CD4-positive, alpha-beta memory T cell (primary cell): ENCODE measurements around the gene WDR54. TPM values are rescaled to one million over a fixed set of nuclear protein-coding genes. Genes with fewer than 3 reads are reported as not detected.

ENCODE experiments used
- CTCF ChIA-PET: fragments of 350-600 bp; sonication (Branson Sonifier 250); formaldehyde crosslinking; loops from one replicate; lab custom pipeline; 2021; ENCODE audit warnings: inconsistent platforms; ENCODE audit not compliant: partially characterized antibody; lab: Charles Lee
- POLR2A ChIA-PET: fragments of 350-600 bp; sonication (Branson Sonifier 250); formaldehyde crosslinking; loops from one replicate; lab custom pipeline; 2021; ENCODE audit not compliant: partially characterized antibody; lab: Charles Lee
- DNase-seq, 5 donors: peaks; one replicate each; pipeline versions ENCODE4 v3.0.0 to v3.0.0-alpha.2; 2020 to 2022; ENCODE audit warnings: mixed read lengths in 1 of 5
- H3K27ac ChIP-seq: one replicate; pipeline ENCODE4 v1.7.0; 2013; ENCODE audit warnings: low read depth, low read length
- H3K27me3 ChIP-seq: 2 replicates; pipeline ENCODE4 v1.7.0; 2013; ENCODE audit warnings: mild to moderate bottlenecking, low read length, moderate library complexity; ENCODE audit not compliant: insufficient read depth
- H3K36me3 ChIP-seq: 2 replicates; pipeline ENCODE4 v1.7.0; 2013; ENCODE audit warnings: mild to moderate bottlenecking, low read length, moderate library complexity; ENCODE audit not compliant: insufficient read depth
- H3K4me1 ChIP-seq: 2 replicates; pipeline ENCODE4 v1.7.0; 2013; ENCODE audit warnings: mild to moderate bottlenecking, low read length, moderate library complexity; ENCODE audit not compliant: insufficient read depth
- H3K4me3 ChIP-seq, 2 donors: one replicate each; pipeline ENCODE4 v1.7.0; 2013; ENCODE audit warnings: low read length in 2 of 2, mild to moderate bottlenecking in 1 of 2
- H3K9me3 ChIP-seq, 2 donors: one replicate each; pipeline ENCODE4 v1.7.0; 2013; ENCODE audit warnings: low read length in 2 of 2, control low read depth in 1 of 2; ENCODE audit not compliant: control insufficient read depth in 1 of 2
- H3K27ac Mint-ChIP-seq, 7 donors: one replicate each; pipeline ENCODE4 v1.8.0; 2020 to 2021; ENCODE audit warnings: mixed read lengths in 7 of 7, mild to moderate bottlenecking in 6 of 7, inconsistent platforms in 3 of 7, moderate library complexity in 3 of 7
- H3K27me3 Mint-ChIP-seq, 2 donors: one replicate each; pipeline ENCODE4 v1.8.0; 2020 to 2021; ENCODE audit warnings: mixed read lengths in 2 of 2
- H3K36me3 Mint-ChIP-seq, 2 donors: one replicate each; pipeline ENCODE4 v1.8.0; 2020 to 2021; ENCODE audit warnings: mixed read lengths in 2 of 2, inconsistent platforms in 1 of 2, mild to moderate bottlenecking in 1 of 2
- H3K4me1 Mint-ChIP-seq, 4 donors: one replicate each; pipeline ENCODE4 v1.8.0; 2020 to 2021; ENCODE audit warnings: mixed read lengths in 4 of 4, mild to moderate bottlenecking in 1 of 4
- H3K4me3 Mint-ChIP-seq, 8 donors: one replicate each; pipeline ENCODE4 v1.8.0; 2020 to 2021; ENCODE audit warnings: mixed read lengths in 8 of 8, mild to moderate bottlenecking in 7 of 8, moderate library complexity in 6 of 8, inconsistent platforms in 3 of 8
- H3K9me3 Mint-ChIP-seq, 8 donors: one replicate each; pipeline ENCODE4 v1.8.0; 2020 to 2021; ENCODE audit warnings: mixed read lengths in 8 of 8, mild to moderate bottlenecking in 5 of 8, inconsistent platforms in 3 of 8, moderate library complexity in 1 of 8
- intact Hi-C: fragments of 100-400 bp; cut with micrococcal nuclease; formaldehyde crosslinking; loops from one replicate; pipeline ENCODE4 v1.15.1; 2023
- polyA plus RNA-seq, 2 donors: library from polyadenylated mRNA; unstranded; fragments of 300-500 nt; fragmentation: Illumina TruSeq; gene quantifications; one replicate each; pipeline ENCODE4 v1.2.3, GENCODE V29; 2021
- total RNA-seq, 2 experiments: library from RNA; stranded (reverse); gene quantifications; one replicate each; pipeline ENCODE4 v1.2.3, GENCODE V29; 2021

The WDR54 gene
- total and polyA plus RNA-seq, 4 experiments from 2014 or later = 36.3 to 107 (median 48.6) TPM

DNA sequence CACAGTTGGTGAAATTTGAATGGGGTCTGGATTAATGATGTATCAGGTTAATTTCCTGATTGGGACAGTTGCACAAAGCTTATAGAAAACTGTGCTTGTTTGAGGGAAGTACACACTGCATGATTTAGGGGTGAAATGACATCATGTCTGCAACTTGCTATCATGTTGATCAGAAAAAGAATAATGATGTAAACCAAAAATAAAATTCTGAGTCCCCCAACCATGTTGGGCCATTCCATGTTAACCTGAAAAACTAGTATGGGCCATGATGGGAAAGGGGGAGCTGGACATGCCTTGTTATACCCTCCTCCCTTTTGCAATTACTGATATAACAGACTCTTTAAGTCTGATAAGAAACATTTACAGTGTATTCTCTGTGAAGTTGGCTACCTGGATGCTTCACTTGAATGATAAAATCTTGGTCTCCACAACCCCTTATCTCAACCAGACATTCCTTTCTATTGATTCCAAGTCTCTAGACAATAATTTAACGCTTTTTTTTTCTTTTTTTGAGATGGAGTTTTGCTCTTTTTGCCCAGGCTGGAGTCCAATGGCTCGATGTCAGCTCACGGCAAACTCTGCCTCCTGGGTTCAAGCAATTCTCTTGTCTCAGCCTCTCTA, 29.1 kb downstream of the WDR54 start:
- peak overlapping the region in 3 of 7 donors; percentile 4 to 26 (median 15) for H3K27ac Mint-ChIP-seq
- no peak overlapping the region for H3K27ac ChIP-seq
- H3K4me3 ChIP-seq = no peak overlapping the region
- peaks cover 29% of the 10 kb centered on the region for H3K4me1 ChIP-seq
- no peak for DNase-seq
- no peaks in the 10 kb centered on the region for H3K9me3 Mint-ChIP-seq
- peaks cover 3 to 7% of the 10 kb centered on the region in 2 donors for H3K36me3 Mint-ChIP-seq
- H3K36me3 ChIP-seq = no peaks in the 10 kb centered on the region
- intact Hi-C loops = loop anchor here (10.0 kb wide), 1 partner anchor 526 kb away; the partner anchor contains the start of gene DGUOK
- ChIA-PET POLR2A (interaction anchor here (0.7 kb wide), 2 partner anchors 25 to 32 kb away, joined by 3 to 4 read pairs; partner anchors contain the start of genes CCDC142 and TTC31), CTCF (interaction anchor here (1.1 kb wide), 1 partner anchor 32 kb away, joined by 3 read pairs; the partner anchor contains the start of genes CCDC142 and TTC31)
- no peaks in the 10 kb centered on the region for H3K27me3 ChIP-seq
- no peaks in the 10 kb centered on the region for H3K9me3 ChIP-seq
- H3K4me1 Mint-ChIP-seq = peaks cover 23 to 28% (median 27%) of the 10 kb centered on the region in 4 donors
- H3K4me3 Mint-ChIP-seq = no peak overlapping the region
- H3K27me3 Mint-ChIP-seq = no peaks in the 10 kb centered on the region

DNA sequence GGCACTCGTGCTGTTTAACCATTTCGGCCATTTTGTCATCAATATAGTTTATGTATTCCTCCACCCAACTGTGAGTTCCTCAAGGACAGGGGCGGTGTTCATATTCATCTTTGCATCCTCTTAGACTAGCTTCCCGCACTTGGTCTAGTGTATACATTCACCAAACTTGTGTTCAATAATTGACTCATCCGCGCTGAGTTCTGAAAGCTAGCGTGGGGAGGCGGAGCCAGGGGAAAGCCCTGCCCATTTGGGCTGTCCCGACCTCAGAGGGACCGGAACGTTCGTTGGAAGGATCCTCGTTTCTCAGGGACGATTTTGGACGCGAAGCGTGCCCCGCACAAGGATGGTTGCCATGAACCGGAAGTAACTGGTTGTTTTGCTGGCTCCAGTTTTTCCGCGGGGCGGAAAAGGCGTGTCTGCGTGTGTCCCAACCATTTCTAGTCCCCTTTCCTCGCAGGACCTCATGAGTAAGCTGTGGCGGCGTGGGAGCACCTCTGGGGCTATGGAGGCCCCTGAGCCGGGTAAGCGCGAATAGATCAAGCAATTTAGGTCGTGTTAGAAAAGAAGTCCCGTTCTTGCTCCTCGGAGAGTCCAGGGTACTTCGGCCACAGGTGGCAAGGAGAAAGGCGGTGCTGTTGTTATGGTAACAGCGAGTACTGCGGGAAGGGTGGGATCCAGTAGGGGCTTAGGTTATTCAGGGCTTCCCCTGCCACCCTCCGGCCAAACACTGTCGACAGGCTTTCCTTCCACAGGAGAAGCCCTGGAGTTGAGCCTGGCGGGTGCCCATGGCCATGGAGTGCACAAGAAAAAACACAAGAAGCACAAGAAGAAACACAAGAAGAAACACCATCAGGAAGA, 33.4 kb downstream of the WDR54 start, which contains the start of gene INO80B:
INO80B (plus strand) TSS at position 434 of the 858 bp plus-strand sequence; CDS start at position 464, 30 bp downstream.
- H3K4me1 Mint-ChIP-seq = peaks cover 46 to 70% (median 60%) of the 10 kb centered on the region in 4 donors
- no peaks in the 10 kb centered on the region for H3K36me3 ChIP-seq
- peak within 1 kb of the TSS; percentile 62 to 75 for H3K4me3 ChIP-seq
- DNase-seq = peak; percentile 97 to 99 (median 98)
- no peaks in the 10 kb centered on the region for H3K9me3 Mint-ChIP-seq
- peak within 1 kb of the TSS; percentile 100 for H3K27ac ChIP-seq
- H3K9me3 ChIP-seq = no peaks in the 10 kb centered on the region
- peaks cover 3 to 16% of the 10 kb centered on the region in 2 donors for H3K36me3 Mint-ChIP-seq
- H3K27me3 Mint-ChIP-seq = no peaks in the 10 kb centered on the region
- intact Hi-C loops = loop anchor here (1.0 to 10.0 kb wide), 9 partner anchors 28 to 1220 kb away; partner anchors contain the start of genes AUP1, CCT7, DGUOK and HTRA2
- peak within 1 kb of the TSS; percentile 97 to 99 (median 99) for H3K4me3 Mint-ChIP-seq
- ChIA-PET POLR2A (interaction anchor here (0.6 to 9.5 kb wide), 21 partner anchors 10 to 718 kb away, joined by 3 to 516 read pairs (median 4); partner anchors contain the start of genes AUP1, C2orf81, CCDC142 and HTRA2), CTCF (interaction anchor here (0.8 to 4.6 kb wide), 10 partner anchors 13 to 134 kb away, joined by 3 to 66 read pairs (median 7); partner anchors contain the start of genes C2orf81, CCDC142, MRPL53 and TTC31)
- H3K27ac Mint-ChIP-seq = peak within 1 kb of the TSS; percentile 92 to 100 (median 99)
- H3K4me1 ChIP-seq = peaks cover 56% of the 10 kb centered on the region
- no peaks in the 10 kb centered on the region for H3K27me3 ChIP-seq

DNA sequence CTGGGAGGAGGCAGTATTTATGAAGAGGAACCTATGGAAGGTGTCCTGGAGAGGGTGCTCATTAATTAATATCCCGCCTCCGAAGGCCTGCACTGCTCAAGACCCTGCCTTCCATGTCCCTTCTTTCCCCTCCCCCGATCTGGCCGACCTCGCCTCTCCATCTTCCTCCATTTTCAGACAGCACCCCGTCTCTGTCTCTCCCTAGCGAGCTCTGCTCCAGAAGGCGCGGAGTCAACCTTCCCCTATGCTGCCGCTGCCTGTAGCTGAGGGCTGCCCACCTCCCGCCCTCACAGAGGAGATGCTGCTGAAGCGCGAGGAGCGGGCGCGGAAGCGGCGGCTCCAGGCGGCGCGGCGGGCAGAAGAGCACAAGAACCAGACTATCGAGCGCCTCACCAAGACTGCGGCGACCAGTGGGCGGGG, 35.6 kb downstream of the WDR54 start:
- peak overlapping the region; percentile 92 to 100 (median 99) for H3K27ac Mint-ChIP-seq
- POLR2A ChIA-PET = interaction anchor here (0.7 to 9.5 kb wide), 16 partner anchors 8 to 720 kb away, joined by 3 to 516 read pairs (median 8); partner anchors contain the start of genes AUP1, C2orf81, CCDC142 and HTRA2
- peaks cover 0 to 2% (median 0%) of the 10 kb centered on the region in 8 donors for H3K9me3 Mint-ChIP-seq
- Histone ChIP-seq H3K4me1 (peaks cover 53% of the 10 kb centered on the region), H3K27ac (peak overlapping the region; percentile 100), H3K36me3 (peaks cover 8% of the 10 kb centered on the region), H3K27me3 (no peaks in the 10 kb centered on the region), H3K4me3 (peak overlapping the region; percentile 63 to 93), H3K9me3 (no peaks in the 10 kb centered on the region)
- intact Hi-C loops = loop anchor here (1.0 to 10.0 kb wide), 3 partner anchors 8 to 532 kb away; partner anchors contain the start of genes C2orf81, DGUOK, MOGS and WDR54
- H3K4me1 Mint-ChIP-seq = peaks cover 48 to 75% (median 62%) of the 10 kb centered on the region in 4 donors
- H3K27me3 Mint-ChIP-seq = no peaks in the 10 kb centered on the region
- CTCF ChIA-PET = interaction anchor here (0.6 to 4.6 kb wide), 8 partner anchors 10 to 132 kb away, joined by 3 to 66 read pairs (median 8); partner anchors contain the start of genes CCDC142 and TTC31
- no peak for DNase-seq
- peaks cover 3 to 19% of the 10 kb centered on the region in 2 donors for H3K36me3 Mint-ChIP-seq
- peak overlapping the region; percentile 95 to 99 (median 98) for H3K4me3 Mint-ChIP-seq

DNA sequence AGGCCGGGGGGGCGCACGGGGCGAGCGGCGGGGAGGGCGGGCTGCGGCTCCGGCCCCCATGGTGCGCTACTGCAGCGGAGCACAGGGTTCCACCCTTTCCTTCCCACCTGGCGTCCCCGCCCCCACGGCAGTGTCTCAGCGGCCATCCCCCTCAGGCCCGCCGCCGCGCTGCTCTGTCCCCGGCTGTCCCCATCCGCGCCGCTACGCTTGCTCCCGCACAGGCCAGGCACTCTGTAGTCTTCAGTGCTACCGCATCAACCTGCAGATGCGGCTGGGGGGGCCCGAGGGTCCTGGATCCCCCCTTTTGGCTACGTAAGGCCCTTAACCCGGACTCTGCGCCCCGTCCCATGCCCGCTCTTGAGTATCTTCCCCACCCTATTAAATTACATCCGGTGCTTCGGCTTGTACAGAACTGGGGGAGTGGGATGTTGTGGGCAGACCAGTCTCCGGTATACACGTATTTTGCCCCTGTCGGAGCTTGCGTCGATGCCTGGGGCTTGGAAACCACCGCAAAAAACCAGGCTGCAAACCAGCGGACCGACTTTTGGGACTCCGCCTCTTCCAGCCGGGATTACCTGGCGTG, 36.1 kb downstream of the WDR54 start:
- Mint-ChIP-seq H3K4me3 (peak overlapping the region; percentile 93 to 99 (median 98)), H3K27ac (peak overlapping the region; percentile 92 to 100 (median 99)), H3K36me3 (peaks cover 3 to 21% of the 10 kb centered on the region in 2 donors), H3K4me1 (peaks cover 44 to 70% (median 58%) of the 10 kb centered on the region in 4 donors), H3K27me3 (no peaks in the 10 kb centered on the region), H3K9me3 (peaks cover 0 to 2% (median 0%) of the 10 kb centered on the region in 8 donors)
- Histone ChIP-seq H3K36me3 (peaks cover 13% of the 10 kb centered on the region), H3K27ac (peak overlapping the region; percentile 100), H3K9me3 (no peaks in the 10 kb centered on the region), H3K27me3 (no peaks in the 10 kb centered on the region), H3K4me1 (peaks cover 48% of the 10 kb centered on the region), H3K4me3 (peak overlapping the region; percentile 70 to 93)
- CTCF ChIA-PET = interaction anchor here (1.2 to 4.6 kb wide), 8 partner anchors 10 to 130 kb away, joined by 3 to 66 read pairs (median 9); partner anchors contain the start of genes CCDC142, MRPL53, PCGF1 and TTC31
- peak in 3 of 5 donors; percentile 81 to 90 (median 81) for DNase-seq
- intact Hi-C loops = loop anchor here (1.0 to 10.0 kb wide), 6 partner anchors 8 to 533 kb away; partner anchors contain the start of genes AUP1, C2orf81, DGUOK and HTRA2
- POLR2A ChIA-PET = interaction anchor here (0.7 to 9.5 kb wide), 27 partner anchors 7 to 1224 kb away, joined by 3 to 516 read pairs (median 6); partner anchors contain the start of genes AUP1, C2orf81, CCDC142 and CCT7

DNA sequence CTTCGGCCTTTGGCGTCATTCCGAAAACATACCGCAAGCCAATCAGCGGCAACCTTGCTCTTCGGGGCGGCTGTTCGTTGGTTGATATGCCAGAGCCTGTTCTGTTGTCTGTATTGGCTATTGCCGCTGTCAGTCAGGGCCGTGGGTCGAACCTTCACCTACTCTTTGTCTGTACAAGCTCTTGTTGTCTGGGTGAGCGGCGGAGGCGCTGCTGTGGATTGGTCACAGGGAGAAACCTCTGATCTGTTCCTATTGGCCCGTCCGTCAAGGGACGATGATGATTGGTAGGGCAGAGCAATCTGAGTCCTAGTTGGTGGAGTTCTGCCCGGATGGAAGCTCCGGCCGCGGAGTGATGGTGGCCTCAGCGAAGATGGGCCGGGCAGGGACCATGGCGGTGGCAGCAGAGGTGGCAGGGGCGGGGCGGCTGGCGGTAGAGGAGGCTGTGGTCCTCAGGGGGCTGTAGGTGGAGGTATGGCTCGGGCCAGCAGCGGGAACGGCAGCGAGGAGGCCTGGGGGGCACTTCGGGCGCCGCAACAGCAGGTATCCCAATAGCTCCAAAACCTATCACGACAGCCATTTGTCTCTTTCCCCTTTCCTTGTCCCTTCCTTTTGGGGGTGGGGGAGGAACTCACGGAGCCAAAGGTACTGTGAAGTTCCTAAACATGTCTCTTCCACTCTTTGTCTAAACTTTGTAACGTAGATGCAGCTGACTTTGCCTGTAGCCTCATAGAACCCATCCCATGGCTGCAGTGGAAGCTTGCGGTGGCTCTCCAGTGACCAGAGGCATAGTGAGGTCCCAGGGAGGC, 36.8 kb downstream of the WDR54 start, which contains the start of gene WBP1:
WBP1 (plus strand) TSS at position 307 of the 806 bp plus-strand sequence; CDS start at position 472, 165 bp downstream.
- DNase-seq = peak; percentile 99 to 100 (median 100)
- Mint-ChIP-seq H3K27ac (peak within 1 kb of the TSS; percentile 92 to 100 (median 99)), H3K27me3 (no peaks in the 10 kb centered on the region), H3K9me3 (peaks cover 0 to 2% (median 0%) of the 10 kb centered on the region in 8 donors), H3K4me1 (peaks cover 40 to 68% (median 55%) of the 10 kb centered on the region in 4 donors), H3K36me3 (peaks cover 9 to 27% of the 10 kb centered on the region in 2 donors), H3K4me3 (peak within 1 kb of the TSS; percentile 95 to 99 (median 98))
- no peaks in the 10 kb centered on the region for H3K9me3 ChIP-seq
- intact Hi-C loops = loop anchor here (1.0 to 10.0 kb wide), 4 partner anchors 14 to 534 kb away; partner anchors contain the start of genes AUP1, DGUOK, HTRA2 and MRPL53
- POLR2A ChIA-PET = interaction anchor here (0.7 to 9.5 kb wide), 31 partner anchors 10 to 1224 kb away, joined by 3 to 516 read pairs (median 4); partner anchors contain the start of genes AUP1, C2orf81, CCDC142 and CCT7
- CTCF ChIA-PET = interaction anchor here (1.0 to 3.4 kb wide), 9 partner anchors 9 to 129 kb away, joined by 3 to 14 read pairs (median 8); partner anchors contain the start of genes CCDC142, MRPL53, PCGF1 and TTC31
- H3K4me3 ChIP-seq = peak within 1 kb of the TSS; percentile 70 to 93
- H3K27ac ChIP-seq = peak within 1 kb of the TSS; percentile 100
- peaks cover 45% of the 10 kb centered on the region for H3K4me1 ChIP-seq
- peaks cover 19% of the 10 kb centered on the region for H3K36me3 ChIP-seq
- no peaks in the 10 kb centered on the region for H3K27me3 ChIP-seq
